PC-9 (cell line): Measurements from ENCODE around the gene CDT1. TPM values are rescaled to one million over a fixed set of nuclear protein-coding genes. Genes with fewer than 3 reads are reported as not detected.

ENCODE experiments used
- BruUV-seq: library from RNA; stranded (reverse); fragments of 400-500 nt; replicated peaks from 2 replicates; lab custom pipeline; 2021; lab: Mats Ljungman, UMichigan
- CTCF ChIA-PET: fragments of 300-600 bp; sonication (Branson Sonifier 250); formaldehyde crosslinking; loops from one replicate; lab custom pipeline; 2022; ENCODE audit warnings: antibody characterized with exemption; lab: Charles Lee
- POLR2A ChIA-PET: fragments of 300-600 bp; sonication (Branson Sonifier 250); formaldehyde crosslinking; loops from one replicate; lab custom pipeline; 2022; ENCODE audit warnings: antibody characterized with exemption; ENCODE audit not compliant: unreplicated experiment; lab: Charles Lee
- DNase-seq, 2 experiments: peaks; one replicate each; pipeline versions ENCODE4 v3.0.0 to v3.0.0-alpha.2; 2015 to 2022; ENCODE audit warnings: mixed read lengths in 1 of 2
- H2AFZ ChIP-seq: fragments of 200-600 bp; sonication (generic); 2 replicates; pipeline ENCODE4 v1.8.1; 2017; ENCODE audit warnings: antibody characterized with exemption
- H3F3A ChIP-seq: fragments of 200-600 bp; sonication (generic); 2 replicates; pipeline ENCODE4 v1.8.1; 2017; ENCODE audit warnings: antibody characterized with exemption, mild to moderate bottlenecking, low read depth; ENCODE audit not compliant: insufficient read depth
- H3K27ac ChIP-seq: fragments of 200-600 bp; sonication (generic); 2 replicates; pipeline ENCODE4 v1.6.1; 2016; ENCODE audit warnings: mixed run types
- H3K27me3 ChIP-seq: fragments of 200-600 bp; sonication (generic); 2 replicates; pipeline ENCODE4 v1.6.1; 2016; ENCODE audit warnings: low read depth, mixed run types; ENCODE audit not compliant: insufficient read depth
- H3K36me3 ChIP-seq: fragments of 200-600 bp; sonication (generic); 2 replicates; pipeline ENCODE4 v1.6.1; 2016; ENCODE audit warnings: low read depth, mixed run types
- H3K4me1 ChIP-seq: fragments of 200-600 bp; sonication (generic); replicated peaks from 2 replicates; pipeline ENCODE4 v1.6.1; 2016; ENCODE audit warnings: mixed run types; ENCODE audit not compliant: insufficient read depth
- H3K4me2 ChIP-seq: fragments of 200-600 bp; sonication (generic); 2 replicates; pipeline ENCODE4 v1.6.1; 2017; ENCODE audit warnings: mixed run types
- H3K4me3 ChIP-seq: fragments of 200-600 bp; sonication (generic); 2 replicates; pipeline ENCODE4 v1.6.1; 2016; ENCODE audit warnings: mixed run types
- H3K79me2 ChIP-seq: fragments of 200-600 bp; sonication (generic); 2 replicates; pipeline ENCODE4 v1.6.1; 2017; ENCODE audit warnings: low read depth, mixed run types
- H3K9me2 ChIP-seq: fragments of 200-600 bp; sonication (generic); 2 replicates; pipeline ENCODE4 v1.8.1; 2017; ENCODE audit warnings: mild to moderate bottlenecking; ENCODE audit not compliant: insufficient read depth
- H3K9me3 ChIP-seq: fragments of 200-600 bp; sonication (generic); 2 replicates; pipeline ENCODE4 v1.8.1; 2016; ENCODE audit warnings: low read depth; ENCODE audit not compliant: insufficient read depth
- H4K20me1 ChIP-seq: fragments of 200-600 bp; sonication (generic); 2 replicates; pipeline ENCODE4 v1.8.1; 2017; ENCODE audit not compliant: insufficient read depth
- CTCF ChIP-seq: fragments of 200-600 bp; sonication (generic); conservative IDR thresholded peaks from 2 replicates; pipeline ENCODE4 v1.6.1; 2017; ENCODE audit warnings: mixed run types, antibody characterized with exemption, mild to moderate bottlenecking, moderate library complexity
- EZH2 ChIP-seq: fragments of 200-600 bp; sonication (generic); IDR thresholded peaks from 2 replicates; pipeline ENCODE4 v1.8.0; 2017; ENCODE audit warnings: antibody characterized with exemption, low read depth
- intact Hi-C: fragments of 100-400 bp; cut with micrococcal nuclease; formaldehyde crosslinking; loops from one replicate; pipeline ENCODE4 v1.10.0; 2022; ENCODE audit not compliant: unreplicated experiment
- total RNA-seq: library from RNA; stranded (reverse); gene quantifications from 2 replicates; pipeline ENCODE4 v1.2.3, GENCODE V29; 2021

Gene CDT1
- total RNA-seq, 1 experiment from 2014 or later, result 73.2 TPM

GRCh38 chr16:88856828-88857727 is 53.5 kb downstream of the CDT1 start, which contains the start of the genes GALNS and TRAPPC2L:
TSS of gene GALNS (minus strand) at chr16:88856947. CDS start at chr16:88856877, 70 bp downstream.
TSS of gene TRAPPC2L (plus strand) at chr16:88857127. CDS start at chr16:88857151, 24 bp downstream.
- Histone ChIP-seq H3K9me3 (no peaks in the 10 kb centered on the region), H3F3A (no peaks in the 10 kb centered on the region), H3K27ac (no peak within 1 kb of the TSS), H2AFZ (peak within 1 kb of the TSS; percentile 98), H3K4me1 (peaks cover 5% of the 10 kb centered on the region), H3K36me3 (no peaks in the 10 kb centered on the region), H3K79me2 (0 out of 2 replicates have a peak, but pooled peaks cover 7% of the 10 kb centered on the region), H3K9me2 (no peaks in the 10 kb centered on the region), H3K27me3 (no peaks in the 10 kb centered on the region), H3K4me3 (peak within 1 kb of the TSS; percentile 80), H3K4me2 (peak within 1 kb of the TSS; percentile 95), H4K20me1 (no peaks in the 10 kb centered on the region)
- TF ChIP-seq EZH2 (no peak), CTCF (no peak)
- no TSS peak for BruUV-seq
- DNase-seq, result peak; percentile 77 to 99
- ChIA-PET POLR2A (interaction anchor here (0.6 kb wide), 1 partner anchor 264 kb away, joined by 4 read pairs; no protein-coding TSS in a partner anchor), CTCF (interaction anchor here (0.6 kb wide), 1 partner anchor 314 kb away, joined by 5 read pairs; the partner anchor contains the start of gene CDH15)
- intact Hi-C loops, result loop anchor here (1.0 to 10.0 kb wide), 2 partner anchors 45 to 68 kb away; no protein-coding TSS in a partner anchor

- Histone ChIP-seq H3K36me3 (no peaks in the 10 kb centered on the region), H3K79me2 (0 out of 2 replicates have a peak, but pooled peaks cover 7% of the 10 kb centered on the region), H3K27ac (no peak overlapping the region), H3F3A (no peaks in the 10 kb centered on the region), H3K9me3 (no peaks in the 10 kb centered on the region), H3K4me2 (peak overlapping the region; percentile 95), H3K9me2 (no peaks in the 10 kb centered on the region), H2AFZ (peak overlapping the region; percentile 98), H4K20me1 (no peaks in the 10 kb centered on the region), H3K27me3 (no peaks in the 10 kb centered on the region), H3K4me3 (peak overlapping the region; percentile 80), H3K4me1 (peaks cover 5% of the 10 kb centered on the region)
- TSS peak; percentile 45 for BruUV-seq
- POLR2A ChIA-PET, result interaction anchor here (0.5 to 0.6 kb wide), 2 partner anchors 252 to 265 kb away, joined by 4 to 5 read pairs; no protein-coding TSS in a partner anchor
- TF ChIP-seq CTCF (peak; percentile 67), EZH2 (no peak)
- intact Hi-C loops, result loop anchor here (1.0 to 10.0 kb wide), 2 partner anchors 46 to 67 kb away; no protein-coding TSS in a partner anchor
- CTCF ChIA-PET, result interaction anchor here (0.5 to 0.9 kb wide), 3 partner anchors 120 to 588 kb away, joined by 4 to 5 read pairs (median 5); partner anchors contain the start of gene CDH15
- peak in 1 of 2 experiments; percentile 65 for DNase-seq
Observed at GRCh38 chr16:88857728-88858339, 54.2 kb downstream of the CDT1 start.

Other genes with a start within 250 kb of the CDT1 start
- gene ZC3H18, start 233.4 kb upstream of the CDT1 start, total RNA-seq, result 76.4 and 78.4 TPM in 2 replicates
- gene IL17C, start 165.2 kb upstream of the CDT1 start, total RNA-seq, result not detected in 2 replicates
- 6.3 and 8.0 TPM in 2 replicates for gene CYBA, start 152.7 kb upstream of the CDT1 start, total RNA-seq
- 146 and 168 TPM in 2 replicates for gene MVD, start 140.7 kb upstream of the CDT1 start, total RNA-seq
- 1.3 and 2.0 TPM in 2 replicates for gene SNAI3, start 117.3 kb upstream of the CDT1 start, total RNA-seq
- gene RNF166, start 97.4 kb upstream of the CDT1 start, total RNA-seq, result 25.6 and 29.4 TPM in 2 replicates
- 20.0 and 38.0 TPM in 2 replicates for gene CTU2, start 97.3 kb upstream of the CDT1 start, total RNA-seq
- 391 and 426 TPM in 2 replicates for gene PIEZO1, start 18.6 kb upstream of the CDT1 start, total RNA-seq
- gene APRT, start 8.1 kb downstream of the CDT1 start, total RNA-seq, result 213 and 226 TPM in 2 replicates
- gene GALNS, start 53.2 kb downstream of the CDT1 start, total RNA-seq, result 62.3 and 75.7 TPM in 2 replicates
- gene TRAPPC2L, start 53.3 kb downstream of the CDT1 start, total RNA-seq, result 82.6 and 101 TPM in 2 replicates
- not detected in 2 replicates for gene PABPN1L, start 62.9 kb downstream of the CDT1 start, total RNA-seq
- 0.88 and 1.0 TPM in 2 replicates for gene CBFA2T3, start 173.4 kb downstream of the CDT1 start, total RNA-seq